KOPT-K1 (cell line): Measurements from ENCODE around the gene KRTAP9-6.
"Not testable (repeated sequence)": the region's sequence is repeated elsewhere in the genome, so short reads cannot be mapped to it uniquely, and the experiment has no call there.

Experiments
- H3K27ac ChIP-seq: fragments of 200-600 bp; sonication (generic); 2 replicates; pipeline ENCODE4 v1.5.1; 2016; ENCODE audit warnings: antibody characterized with exemption, mild to moderate bottlenecking, low read depth, low read length; ENCODE audit not compliant: poor library complexity, severe bottlenecking
- H3K36me3 ChIP-seq: fragments of 200-600 bp; sonication (generic); 2 replicates; pipeline ENCODE4 v1.5.1; 2017; ENCODE audit warnings: antibody characterized with exemption, mild to moderate bottlenecking, low read length, moderate library complexity; ENCODE audit not compliant: insufficient read depth
- H3K9me3 ChIP-seq: fragments of 200-600 bp; sonication (generic); 2 replicates; pipeline ENCODE4 v1.5.1; 2017; ENCODE audit warnings: antibody characterized with exemption, low read length, mild to moderate bottlenecking; ENCODE audit not compliant: insufficient read depth, poor library complexity, severe bottlenecking

KRTAP9-6 gene

GRCh38 chr17:41255381-41256290, 9.5 kb upstream of the KRTAP9-6 start, which contains the start of gene KRTAP9-9:
KRTAP9-9 (plus strand) TSS chr17:41255384.
- not testable (repeated sequence) for H3K27ac ChIP-seq, H3K9me3 ChIP-seq, H3K36me3 ChIP-seq

GRCh38 chr17:41256291-41256685, 8.9 kb upstream of the KRTAP9-6 start:
- H3K36me3 ChIP-seq: no peaks in the 10 kb centered on the region
- no peak overlapping the region for H3K27ac ChIP-seq
- no peaks in the 10 kb centered on the region for H3K9me3 ChIP-seq

- Histone ChIP-seq H3K36me3 (no peaks in the 10 kb centered on the region), H3K27ac (no peak overlapping the region), H3K9me3 (no peaks in the 10 kb centered on the region)
Observed at GRCh38 chr17:41258406-41258805, 6.8 kb upstream of the KRTAP9-6 start.

- Histone ChIP-seq H3K27ac (no peak overlapping the region), H3K36me3 (no peaks in the 10 kb centered on the region), H3K9me3 (no peaks in the 10 kb centered on the region)
Observed at GRCh38 chr17:41263212-41263611, 2.0 kb upstream of the KRTAP9-6 start.

GRCh38 chr17:41264599-41264998, 579 bp upstream of the KRTAP9-6 start:
- Histone ChIP-seq H3K36me3 (no peaks in the 10 kb centered on the region), H3K27ac (no peak overlapping the region), H3K9me3 (no peaks in the 10 kb centered on the region)

- Histone ChIP-seq H3K36me3 (no peaks in the 10 kb centered on the region), H3K27ac (no peak overlapping the region)
Observed at GRCh38 chr17:41267711-41268110, 2.5 kb downstream of the KRTAP9-6 start.

GRCh38 chr17:41271323-41271722, 6.1 kb downstream of the KRTAP9-6 start:
- H3K36me3 ChIP-seq, H3K9me3 ChIP-seq, H3K27ac ChIP-seq: not testable (repeated sequence)

More at GRCh38 chr17:41267711-41268110, 2.5 kb downstream of the KRTAP9-6 start:
- H3K9me3 ChIP-seq: no peaks in the 10 kb centered on the region

- Histone ChIP-seq H3K9me3 (no peaks in the 10 kb centered on the region), H3K27ac (no peak overlapping the region), H3K36me3 (no peaks in the 10 kb centered on the region)
Observed at GRCh38 chr17:41271858-41272257, 6.7 kb downstream of the KRTAP9-6 start.

GRCh38 chr17:41275648-41276190, 10.5 kb downstream of the KRTAP9-6 start, which contains the start of gene KRTAP9-7:
KRTAP9-7 (plus strand) TSS chr17:41275698; CDS start chr17:41275698, 0 bp downstream.
- H3K27ac ChIP-seq, H3K36me3 ChIP-seq, H3K9me3 ChIP-seq: not testable (repeated sequence)

- no peaks in the 10 kb centered on the region for H3K36me3 ChIP-seq
- no peak overlapping the region for H3K27ac ChIP-seq
- no peaks in the 10 kb centered on the region for H3K9me3 ChIP-seq
Observed at GRCh38 chr17:41278176-41278955, 13.2 kb downstream of the KRTAP9-6 start.

GRCh38 chr17:41284043-41284442, 18.9 kb downstream of the KRTAP9-6 start:
- Histone ChIP-seq H3K9me3 (no peaks in the 10 kb centered on the region), H3K36me3 (no peaks in the 10 kb centered on the region), H3K27ac (no peak overlapping the region)

- Histone ChIP-seq H3K27ac (no peak overlapping the region), H3K9me3 (no peaks in the 10 kb centered on the region), H3K36me3 (no peaks in the 10 kb centered on the region)
Observed at GRCh38 chr17:41284546-41284945, 19.4 kb downstream of the KRTAP9-6 start.

GRCh38 chr17:41287050-41287449, 21.9 kb downstream of the KRTAP9-6 start:
- no peak overlapping the region for H3K27ac ChIP-seq
- H3K36me3 ChIP-seq: no peaks in the 10 kb centered on the region
- H3K9me3 ChIP-seq: no peaks in the 10 kb centered on the region

GRCh38 chr17:41294016-41294415, 28.8 kb downstream of the KRTAP9-6 start:
- Histone ChIP-seq H3K36me3 (no peaks in the 10 kb centered on the region), H3K9me3 (no peaks in the 10 kb centered on the region), H3K27ac (no peak overlapping the region)

GRCh38 chr17:41296846-41297245, 31.7 kb downstream of the KRTAP9-6 start:
- no peaks in the 10 kb centered on the region for H3K9me3 ChIP-seq

More at GRCh38 chr17:41296846-41297245, 31.7 kb downstream of the KRTAP9-6 start:
- no peaks in the 10 kb centered on the region for H3K36me3 ChIP-seq
- H3K27ac ChIP-seq: no peak overlapping the region
